Endothelial cell of umbilical vein (primary cell): ENCODE measurements around the gene PAQR7. TPM values are rescaled to one million over a fixed set of nuclear protein-coding genes. Genes with fewer than 3 reads are reported as not detected.

ENCODE experiments used
- BruUV-seq: library from RNA; stranded (reverse); fragments of 400-500 nt; replicated peaks from 2 replicates; lab custom pipeline; 2021; lab: Mats Ljungman, UMichigan
- CTCF ChIA-PET: fragments of 300-600, 350-600 bp; sonication (Branson Sonifier 250); formaldehyde crosslinking; loops from one replicate; lab custom pipeline; 2021; ENCODE audit warnings: antibody characterized with exemption, inconsistent platforms; lab: Charles Lee
- POLR2A ChIA-PET: fragments of 300-600, 350-600 bp; sonication (Branson Sonifier 250); formaldehyde crosslinking; loops from one replicate; lab custom pipeline; 2021; ENCODE audit warnings: antibody characterized with exemption, inconsistent platforms; lab: Charles Lee
- DNase-seq: peaks from one replicate; pipeline ENCODE4 v3.0.0-alpha.2; 2011; ENCODE audit warnings: low read depth, low spot score
- FAIRE-seq: peaks from 2 replicates; lab custom pipeline; 2011; peaks lifted over from hg19 to GRCh38; lab: Jason Lieb, UNC
- H2AFZ ChIP-seq: 2 replicates; pipeline ENCODE4 v1.6.0; 2012; ENCODE audit warnings: low read depth, low read length, control low read depth, inconsistent platforms
- H3K27ac ChIP-seq: 2 replicates; pipeline ENCODE4 v1.5.1; 2011; ENCODE audit warnings: low read depth, mild to moderate bottlenecking, control low read depth, low read length, moderate library complexity; ENCODE audit not compliant: insufficient read depth
- H3K27me3 ChIP-seq, 2 experiments: 2 replicates each; pipeline versions ENCODE4 v1.6.0 to v1.6.1; 2011; ENCODE audit warnings: low read length in 2 of 2, mixed read lengths in 1 of 2; ENCODE audit not compliant: control insufficient read depth in 2 of 2, insufficient read depth in 2 of 2
- H3K36me3 ChIP-seq, 2 experiments: 2 replicates in 1 of 2; 3 replicates in 1 of 2; pipeline ENCODE4 v1.5.1; 2011; ENCODE audit warnings: low read length in 2 of 2, mild to moderate bottlenecking in 1 of 2, moderate library complexity in 1 of 2; ENCODE audit not compliant: control insufficient read depth in 2 of 2, insufficient read depth in 2 of 2; ENCODE audit errors: extremely low read depth in 1 of 2
- H3K4me1 ChIP-seq: 3 replicates; pipeline ENCODE4 v1.5.1; 2011; ENCODE audit warnings: mild to moderate bottlenecking, low read length; ENCODE audit not compliant: control insufficient read depth, insufficient read depth; ENCODE audit errors: extremely low read depth
- H3K4me2 ChIP-seq: 2 replicates; pipeline ENCODE4 v1.6.1; 2011; ENCODE audit warnings: low read length, control low read depth, mixed read lengths; ENCODE audit not compliant: insufficient read depth
- H3K4me3 ChIP-seq, 3 experiments: fragments of 200-600 bp in 1 of 3; sonication (generic), shearing (Covaris generic) in 1 of 3; replicated peaks in 1 of 3; 2 replicates each; pipeline ENCODE4 v1.5.1; 2011 to 2016; ENCODE audit warnings: control low read depth in 3 of 3, low read length in 3 of 3, mild to moderate bottlenecking in 2 of 3, inconsistent platforms in 1 of 3, low read depth in 1 of 3, moderate library complexity in 1 of 3; ENCODE audit not compliant: insufficient read depth in 1 of 3
- H3K79me2 ChIP-seq: 2 replicates; pipeline ENCODE4 v1.6.0; 2012; ENCODE audit warnings: low read length, inconsistent platforms; ENCODE audit not compliant: control insufficient read depth, insufficient read depth
- H3K9ac ChIP-seq: replicated peaks from 2 replicates; pipeline ENCODE3; 2011; ENCODE audit warnings: low read length, control low read depth; ENCODE audit not compliant: insufficient read depth; ENCODE audit errors: extremely low read depth
- H3K9me1 ChIP-seq: replicated peaks from 3 replicates; pipeline ENCODE4 v1.6.0; 2011; ENCODE audit warnings: mild to moderate bottlenecking, low read length; ENCODE audit not compliant: control insufficient read depth, insufficient read depth; ENCODE audit errors: extremely low read depth
- H3K9me3 ChIP-seq: replicated peaks from 2 replicates; pipeline ENCODE4 v1.5.1; 2012; ENCODE audit warnings: low read length, inconsistent platforms; ENCODE audit not compliant: control insufficient read depth, insufficient read depth
- H4K20me1 ChIP-seq: replicated peaks from 2 replicates; pipeline ENCODE3; 2011; ENCODE audit warnings: mild to moderate bottlenecking, low read length; ENCODE audit not compliant: control insufficient read depth, insufficient read depth; ENCODE audit errors: extremely low read depth
- CTCF ChIP-seq, 2 donors: IDR thresholded peaks; 1 replicate in 1 of 2; 2 replicates in 1 of 2; pipeline ENCODE4 v1.5.1; 2011; ENCODE audit warnings: low read length in 2 of 2, mild to moderate bottlenecking in 2 of 2, moderate library complexity in 2 of 2, control low read depth in 1 of 2, inconsistent platforms in 1 of 2, low read depth in 1 of 2; ENCODE audit not compliant: insufficient read depth in 1 of 2; ENCODE audit errors: extremely low read depth in 1 of 2
- EZH2 ChIP-seq: IDR thresholded peaks from 2 replicates; pipeline ENCODE4 v1.6.1; 2012; ENCODE audit warnings: borderline replicate concordance, low read depth, mild to moderate bottlenecking, moderate library complexity, low read length, inconsistent platforms; ENCODE audit not compliant: severe bottlenecking
- FOS ChIP-seq: IDR thresholded peaks from 2 replicates; pipeline ENCODE4 v1.6.1; 2011; ENCODE audit warnings: mild to moderate bottlenecking, low read length, moderate library complexity, borderline replicate concordance; ENCODE audit not compliant: insufficient read depth
- GATA2 ChIP-seq: IDR thresholded peaks from 2 replicates; pipeline ENCODE4 v1.7.0; 2011; ENCODE audit warnings: low read depth, mild to moderate bottlenecking, moderate library complexity, mixed read lengths, low read length; ENCODE audit not compliant: insufficient read length, insufficient read depth
- JUN ChIP-seq: IDR thresholded peaks from 2 replicates; pipeline ENCODE4 v1.6.1; 2011; ENCODE audit warnings: borderline replicate concordance, low read depth; ENCODE audit not compliant: insufficient read length, insufficient read depth
- MAX ChIP-seq: IDR thresholded peaks from 2 replicates; pipeline ENCODE4 v1.6.1; 2011; ENCODE audit not compliant: insufficient read depth, insufficient read length
- MYC ChIP-seq: IDR thresholded peaks from one replicate; pipeline ENCODE4 v1.6.1; 2011; ENCODE audit warnings: mild to moderate bottlenecking, low read depth, low read length
- POLR2A ChIP-seq: IDR thresholded peaks from 2 replicates; pipeline ENCODE4 v1.6.1; 2012; ENCODE audit warnings: low read depth, mild to moderate bottlenecking, control low read depth, low read length
- POLR2AphosphoS5 ChIP-seq: IDR thresholded peaks from 2 replicates; pipeline ENCODE4 v1.6.1; 2012; ENCODE audit warnings: low read depth, mild to moderate bottlenecking, control low read depth, low read length, moderate library complexity; ENCODE audit not compliant: insufficient read depth
- dilution Hi-C: fragments of 300-500 bp; cut with MboI; formaldehyde crosslinking; loops from one replicate; pipeline ENCODE4 v1.15.0; 2019; ENCODE audit warnings: low sequenced_read_pairs; ENCODE audit not compliant: extremely low pct_ligation_motif_present
- intact Hi-C: fragments of 100-400 bp; cut with micrococcal nuclease; formaldehyde crosslinking; loops from one replicate; pipeline ENCODE4 v1.10.0; 2022
- polyA plus RNA-seq, 4 experiments: library from polyadenylated mRNA; depleted of rRNA in 3 of 4; stranded (reverse) in 3 of 4; unstranded in 1 of 4; fragments of >200 nt; gene quantifications; 2 replicates each; pipeline versions ENCODE4 v1.2.1 to v1.2.3, GENCODE V29; 2011 to 2012; ENCODE audit warnings: missing spikeins in 1 of 4
- total RNA-seq: library from RNA; stranded (reverse); gene quantifications from 2 replicates; pipeline ENCODE4 v1.2.3, GENCODE V29; 2021

The PAQR7 gene
- total and polyA plus RNA-seq, 2 donors (not counting 3 experiments of a cell fraction or from before 2014, with no cell fraction given): 8.4 to 10.8 TPM

GRCh38 chr1:25814549-25815087 is 60.9 kb downstream of the PAQR7 start:
- no peaks in the 10 kb centered on the region for H3K9me3 ChIP-seq
- no peak for DNase-seq
- no peaks in the 10 kb centered on the region for H3K79me2 ChIP-seq
- peaks cover 3% of the 10 kb centered on the region for H3K4me1 ChIP-seq
- no TSS peak for BruUV-seq
- TF ChIP-seq MAX: no peak
- no peak for TF ChIP-seq POLR2AphosphoS5
- no peak for TF ChIP-seq JUN
- TF ChIP-seq GATA2: no peak
- TF ChIP-seq POLR2A: no peak
- TF ChIP-seq CTCF (IDR thresholded peaks at IDR 0.05; ENCODE audit: extremely low read depth in 1 of 2, insufficient read depth in 1 of 2, low read depth in 1 of 2, low read length in 2 of 2): no peak
- TF ChIP-seq EZH2: no peak
- no peak for TF ChIP-seq MYC
- TF ChIP-seq FOS: no peak
- no peak for FAIRE-seq
- ChIA-PET CTCF (interaction anchor here (1.2 kb wide), 1 partner anchor 206 kb away, joined by 3 read pairs; no protein-coding TSS in a partner anchor), POLR2A (interaction anchor here (0.6 kb wide), 1 partner anchor 53 kb away, joined by 5 read pairs; no protein-coding TSS in a partner anchor)
- peaks cover 7 to 50% of the 10 kb centered on the region in 2 experiments for H3K36me3 ChIP-seq
- dilution Hi-C loops (no loop called here), intact Hi-C loops (no loop called here)
- no peaks in the 10 kb centered on the region for H3K9me1 ChIP-seq
- no peaks in the 10 kb centered on the region for H3K27me3 ChIP-seq
- H3K4me2 ChIP-seq: no peak overlapping the region
- H2AFZ ChIP-seq: no peak overlapping the region
- no peaks in the 10 kb centered on the region for H4K20me1 ChIP-seq
- no peak overlapping the region for H3K4me3 ChIP-seq
- H3K27ac ChIP-seq: no peak overlapping the region
- no peak overlapping the region for H3K9ac ChIP-seq
